ENCODE data around the gene TRAPPC6A. TPM values are rescaled to one million over a fixed set of nuclear protein-coding genes. Genes with fewer than 3 reads are reported as not detected.

TRAPPC6A gene
- total RNA-seq, 1 experiment from 2014 or later: 18.3 TPM

GRCh38 chr19:45189971-45190370, 11.9 kb upstream of the TRAPPC6A start:
- POLR2A ChIA-PET (ENCODE audit: unreplicated experiment): no interaction called here
- Histone ChIP-seq H3K9me2 (replicated peaks; ENCODE audit: low read length) (no peaks in the 10 kb centered on the region), H3K27me3 (ENCODE audit: low read length) (no peaks in the 10 kb centered on the region), H3F3A (ENCODE audit: low read length, unreplicated experiment) (no peaks in the 10 kb centered on the region), H3K4me1 (ENCODE audit: insufficient read depth, low read length) (peaks cover 4% of the 10 kb centered on the region; the same call in 1 of the 2 replicates), H3K4me2 (ENCODE audit: low read length) (no peak overlapping the region), H2AFZ (ENCODE audit: low read length) (no peak overlapping the region), H3K27ac (ENCODE audit: low read length) (no peak overlapping the region), H3K79me2 (ENCODE audit: low read length) (no peaks in the 10 kb centered on the region), H3K36me3 (ENCODE audit: low read depth, low read length) (no peaks in the 10 kb centered on the region), H3K9ac (ENCODE audit: low read length) (no peak overlapping the region), H3K4me3 (ENCODE audit: low read length) (no peak overlapping the region), H3K9me3 (ENCODE audit: low read length) (no peaks in the 10 kb centered on the region), H4K20me1 (ENCODE audit: low read length) (no peaks in the 10 kb centered on the region)
- CTCF ChIA-PET: no interaction called here
- ATAC-seq: no peak
- DNase-seq: no peak
- BruUV-seq (replicated peaks): no TSS peak
- TF ChIP-seq CTCF (conservative IDR thresholded peaks at IDR 0.05; ENCODE audit: low read depth, low read length) (no peak), EZH2 (IDR thresholded peaks at IDR 0.05; ENCODE audit: low read length, unreplicated experiment) (no peak), EZH2phosphoT487 (IDR thresholded peaks at IDR 0.05; ENCODE audit: borderline replicate concordance, low read length) (no peak)
- intact Hi-C loops (cut with micrococcal nuclease): no loop called here

- DNase-seq: peak; percentile 14
- TF ChIP-seq EZH2phosphoT487 (IDR thresholded peaks at IDR 0.05; ENCODE audit: borderline replicate concordance, low read length): no peak
- TF ChIP-seq CTCF (conservative IDR thresholded peaks at IDR 0.05; ENCODE audit: low read depth, low read length): peak; percentile 56
- no peak for TF ChIP-seq EZH2 (IDR thresholded peaks at IDR 0.05; ENCODE audit: low read length, unreplicated experiment)
- H3K4me2 ChIP-seq (ENCODE audit: low read length): no peak overlapping the region
- BruUV-seq (replicated peaks): no TSS peak
- POLR2A ChIA-PET (ENCODE audit: unreplicated experiment): no interaction called here
- H3K27me3 ChIP-seq (ENCODE audit: low read length): no peaks in the 10 kb centered on the region
- no peaks in the 10 kb centered on the region for H3K9me3 ChIP-seq (ENCODE audit: low read length)
- H3K9ac ChIP-seq (ENCODE audit: low read length): no peak overlapping the region
- H3K27ac ChIP-seq (ENCODE audit: low read length): no peak overlapping the region
- no peaks in the 10 kb centered on the region for H3F3A ChIP-seq (ENCODE audit: low read length, unreplicated experiment)
- CTCF ChIA-PET: interaction anchor here (0.6 kb wide), 1 partner anchor 33 kb away, joined by 4 read pairs; no protein-coding TSS in a partner anchor
- no peak overlapping the region for H3K4me3 ChIP-seq (ENCODE audit: low read length)
- H4K20me1 ChIP-seq (ENCODE audit: low read length): no peaks in the 10 kb centered on the region
- H2AFZ ChIP-seq (ENCODE audit: low read length): no peak overlapping the region
- no peaks in the 10 kb centered on the region for H3K36me3 ChIP-seq (ENCODE audit: low read depth, low read length)
- peaks cover 4% of the 10 kb centered on the region; the same call in 1 of the 2 replicates for H3K4me1 ChIP-seq (ENCODE audit: insufficient read depth, low read length)
- intact Hi-C loops (cut with micrococcal nuclease): no loop called here
- H3K9me2 ChIP-seq (replicated peaks; ENCODE audit: low read length): no peaks in the 10 kb centered on the region
- no peaks in the 10 kb centered on the region for H3K79me2 ChIP-seq (ENCODE audit: low read length)
- no peak for ATAC-seq
These were observed 9.5 kb upstream of the TRAPPC6A start for GRCh38 chr19:45187421-45188100.
